Esophagus squamous epithelium (tissue), 5 donors: Measurements from ENCODE around the gene GRIK4. TPM values are rescaled to one million over a fixed set of nuclear protein-coding genes. Genes with fewer than 3 reads are reported as not detected.
"Not testable (repeated sequence)": the region's sequence is repeated elsewhere in the genome, so short reads cannot be mapped to it uniquely, and the experiment has no call there.

Source experiments
- DNase-seq: peaks from one replicate; lab custom pipeline; 2025; lab: John Stamatoyannopoulos, UW
- H3K27ac ChIP-seq, 4 donors: fragments of 200-600 bp; sonication (generic); one replicate each; pipeline ENCODE4 v1.5.1; 2016 to 2019; ENCODE audit warnings: mild to moderate bottlenecking in 1 of 4
- H3K27me3 ChIP-seq, 4 donors: fragments of 200-600 bp; sonication (generic); 1 replicate in 3 of 4; 2 replicates in 1 of 4; pipeline versions ENCODE4 v1.5.1 to v1.6.0; 2017 to 2021; ENCODE audit warnings: antibody characterized with exemption in 1 of 4
- H3K36me3 ChIP-seq, 3 donors: fragments of 200-600 bp; sonication (generic); one replicate each; pipeline ENCODE4 v1.5.1; 2016 to 2019
- H3K4me1 ChIP-seq, 3 donors: fragments of 200-600 bp; sonication (generic); one replicate each; pipeline ENCODE4 v1.5.1; 2017 to 2019
- H3K4me3 ChIP-seq, 4 donors: fragments of 200-600 bp; sonication (generic); 1 replicate in 3 of 4; 2 replicates in 1 of 4; pipeline ENCODE4 v1.5.1; 2016 to 2019; ENCODE audit warnings: mild to moderate bottlenecking in 2 of 4, moderate library complexity in 1 of 4
- H3K9me3 ChIP-seq, 3 donors: fragments of 200-600 bp; sonication (generic); one replicate each; pipeline ENCODE4 v1.5.1; 2016 to 2019
- POLR2A ChIP-seq, 4 donors: fragments of 450-650 bp; IDR thresholded peaks; one replicate each; pipeline ENCODE4 v1.6.1; 2017; ENCODE audit warnings: antibody characterized with exemption in 4 of 4, mild to moderate bottlenecking in 4 of 4, moderate library complexity in 3 of 4
- WGBS, 2 donors: methylation state at CpG; one replicate each; pipeline ENCODE4 v1.1.5; 2018; 5-methylcytosine and 5-hydroxymethylcytosine counted together
- intact Hi-C: fragments of 100-400 bp; cut with DNase I; formaldehyde crosslinking; loops from one replicate; pipeline ENCODE4 v1.15.0; 2022
- total RNA-seq, 4 donors: library from RNA; depleted of rRNA; stranded (reverse); fragments of >200 nt; gene quantifications; one replicate each; pipeline ENCODE4 v1.1.0, GENCODE V29; 2016
- TF ChIP-seq, protein P1 (sequence below), 6 experiments: fragments of 450-650 bp in 4 of 6; fragments of 200-600 bp in 2 of 6; sonication (generic) in 2 of 6; IDR thresholded peaks; one replicate each; pipeline ENCODE4 v1.5.1; 2016 to 2019; ENCODE audit warnings: antibody characterized with exemption in 6 of 6, mild to moderate bottlenecking in 4 of 6, moderate library complexity in 4 of 6
- donor health status: DM: yes; HTN: yes; CAD: no.

GRIK4 gene
- total RNA-seq, 4 donors from 2014 or later: 0.15 to 0.19 TPM; not detected in 2

DNA sequence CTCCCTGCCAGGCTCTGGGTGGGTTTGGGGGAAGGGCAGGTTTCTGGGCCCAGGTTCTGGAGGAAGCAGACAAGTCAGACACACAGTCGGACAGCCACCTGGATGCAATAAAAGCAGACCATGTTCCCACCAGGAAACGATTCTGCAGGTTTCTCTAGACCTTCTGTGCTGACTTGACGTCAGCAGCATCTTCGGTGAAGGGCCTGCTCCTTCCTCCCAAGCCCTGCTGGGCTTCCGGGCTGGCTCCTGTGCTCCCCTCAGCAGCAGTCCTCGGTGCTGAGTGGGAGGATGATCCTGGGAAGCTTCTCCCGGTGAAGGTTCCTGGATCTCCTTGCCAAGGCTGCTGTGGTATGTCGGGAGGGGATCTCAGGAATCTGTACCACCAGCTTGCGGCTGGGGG, 240.0 kb downstream of the GRIK4 start:
- WGBS, 2 donors: 89% methylated on average over 3 of the region's 9 CpGs; no CpG with 5 or more reads in 1 of the 2 donors
- Histone ChIP-seq H3K9me3 (no peaks in the 10 kb centered on the region), H3K4me3 (no peak overlapping the region), H3K4me1 (peaks cover 0 to 35% (median 11%) of the 10 kb centered on the region in 3 donors), H3K27me3 (peaks cover 0 to 9% (median 0%) of the 10 kb centered on the region in 4 donors), H3K36me3 (no peaks in the 10 kb centered on the region), H3K27ac (no peak overlapping the region)
- intact Hi-C loops: no loop called here
- TF ChIP-seq POLR2A (IDR thresholded peaks at IDR 0.05): no peak
- TF ChIP-seq, protein P1, sequence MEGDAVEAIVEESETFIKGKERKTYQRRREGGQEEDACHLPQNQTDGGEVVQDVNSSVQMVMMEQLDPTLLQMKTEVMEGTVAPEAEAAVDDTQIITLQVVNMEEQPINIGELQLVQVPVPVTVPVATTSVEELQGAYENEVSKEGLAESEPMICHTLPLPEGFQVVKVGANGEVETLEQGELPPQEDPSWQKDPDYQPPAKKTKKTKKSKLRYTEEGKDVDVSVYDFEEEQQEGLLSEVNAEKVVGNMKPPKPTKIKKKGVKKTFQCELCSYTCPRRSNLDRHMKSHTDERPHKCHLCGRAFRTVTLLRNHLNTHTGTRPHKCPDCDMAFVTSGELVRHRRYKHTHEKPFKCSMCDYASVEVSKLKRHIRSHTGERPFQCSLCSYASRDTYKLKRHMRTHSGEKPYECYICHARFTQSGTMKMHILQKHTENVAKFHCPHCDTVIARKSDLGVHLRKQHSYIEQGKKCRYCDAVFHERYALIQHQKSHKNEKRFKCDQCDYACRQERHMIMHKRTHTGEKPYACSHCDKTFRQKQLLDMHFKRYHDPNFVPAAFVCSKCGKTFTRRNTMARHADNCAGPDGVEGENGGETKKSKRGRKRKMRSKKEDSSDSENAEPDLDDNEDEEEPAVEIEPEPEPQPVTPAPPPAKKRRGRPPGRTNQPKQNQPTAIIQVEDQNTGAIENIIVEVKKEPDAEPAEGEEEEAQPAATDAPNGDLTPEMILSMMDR (IDR thresholded peaks at IDR 0.05): no peak
- DNase-seq: no peak

DNA sequence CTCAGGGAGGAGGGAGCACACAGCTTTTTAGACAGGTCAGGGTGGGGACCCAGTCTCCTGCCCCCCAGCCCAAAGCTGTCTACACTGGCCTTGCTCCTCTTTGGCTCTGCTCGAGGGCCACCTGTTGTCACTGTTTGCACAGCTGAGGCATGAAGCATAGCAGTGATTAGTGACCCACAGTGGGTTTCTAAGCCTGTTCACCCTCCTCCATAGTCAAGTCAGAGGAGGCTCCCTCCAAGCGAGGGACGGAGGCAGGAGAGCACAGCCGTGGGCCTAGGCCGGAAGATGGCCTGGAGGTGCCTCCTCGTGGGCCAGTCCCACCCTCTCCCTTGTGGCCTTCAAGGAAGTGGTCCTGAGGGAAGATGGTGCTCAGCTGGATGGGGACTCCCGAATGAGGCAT, 241.1 kb downstream of the GRIK4 start:
- peaks cover 0 to 7% (median 0%) of the 10 kb centered on the region in 4 donors for H3K27me3 ChIP-seq
- no peak for TF ChIP-seq POLR2A (IDR thresholded peaks at IDR 0.05)
- TF ChIP-seq, protein P1 (IDR thresholded peaks at IDR 0.05): no peak
- H3K4me1 ChIP-seq: peaks cover 0 to 24% (median 6%) of the 10 kb centered on the region in 3 donors
- no peak for DNase-seq
- H3K27ac ChIP-seq: no peak overlapping the region
- no peak overlapping the region for H3K4me3 ChIP-seq
- H3K36me3 ChIP-seq: no peaks in the 10 kb centered on the region
- intact Hi-C loops: no loop called here
- no peaks in the 10 kb centered on the region for H3K9me3 ChIP-seq
- 20 to 69% methylated on average over 1 to 4 of the region's 7 CpGs for WGBS, 2 donors

DNA sequence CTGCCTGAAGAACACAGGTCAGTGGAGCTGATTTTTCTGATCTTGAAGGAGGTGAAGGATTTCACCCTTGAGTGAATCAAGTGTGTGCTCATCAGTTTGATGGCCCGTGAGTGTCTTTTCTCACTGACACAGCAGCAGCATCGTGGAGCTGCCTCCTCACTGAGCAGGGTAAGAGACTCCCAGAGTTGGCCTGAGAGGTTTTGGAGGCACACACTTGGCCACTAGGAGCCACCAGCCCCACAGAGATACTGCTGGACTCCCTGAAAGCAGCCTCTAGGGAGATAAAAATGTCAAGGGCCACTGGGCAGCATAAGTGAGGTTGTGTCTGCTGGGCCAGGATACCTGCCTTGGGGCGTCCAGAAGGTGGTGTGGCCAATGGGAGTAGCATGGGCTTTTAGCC, 245.4 kb downstream of the GRIK4 start:
- no peak overlapping the region for H3K4me3 ChIP-seq
- H3K27me3 ChIP-seq: peaks cover 0 to under 1% (median 0%) of the 10 kb centered on the region in 4 donors
- no peak overlapping the region for H3K27ac ChIP-seq
- no peaks in the 10 kb centered on the region for H3K9me3 ChIP-seq
- H3K4me1 ChIP-seq: no peaks in the 10 kb centered on the region
- DNase-seq: no peak
- intact Hi-C loops: no loop called here
- WGBS, 2 donors: 100% methylated on average over 1 of the region's 3 CpGs
- H3K36me3 ChIP-seq: no peaks in the 10 kb centered on the region
- TF ChIP-seq POLR2A (IDR thresholded peaks at IDR 0.05): no peak

DNA sequence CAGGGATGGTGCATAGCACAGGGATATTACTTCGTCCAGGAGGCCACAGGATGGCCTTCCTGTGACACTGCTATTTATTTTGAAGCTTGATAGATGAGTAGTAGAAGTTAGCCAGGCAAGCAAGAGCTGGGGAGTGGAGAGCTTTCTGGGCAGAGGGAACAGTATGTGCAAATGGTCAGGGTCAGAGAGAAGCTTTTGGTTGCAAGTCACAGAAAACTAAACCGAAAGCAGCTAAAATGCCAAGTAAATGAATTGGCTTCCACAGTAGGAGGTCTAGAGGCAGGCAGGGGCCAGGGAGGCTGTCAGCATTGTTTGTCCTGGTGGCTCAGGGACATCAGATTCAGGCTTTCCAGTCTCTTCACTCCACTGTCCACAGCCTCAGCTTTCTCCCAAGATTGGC, 247.5 kb downstream of the GRIK4 start:
- no peaks in the 10 kb centered on the region for H3K4me1 ChIP-seq
- H3K27me3 ChIP-seq: no peaks in the 10 kb centered on the region
- intact Hi-C loops: no loop called here
- WGBS, 2 donors: 59 to 66% methylated on average over 2 of the region's 2 CpGs
- no peaks in the 10 kb centered on the region for H3K36me3 ChIP-seq
- no peaks in the 10 kb centered on the region for H3K9me3 ChIP-seq
- no peak overlapping the region for H3K27ac ChIP-seq
- no peak overlapping the region for H3K4me3 ChIP-seq
- TF ChIP-seq, protein P1 (IDR thresholded peaks at IDR 0.05): no peak
- no peak for TF ChIP-seq POLR2A (IDR thresholded peaks at IDR 0.05)
- no peak for DNase-seq

DNA sequence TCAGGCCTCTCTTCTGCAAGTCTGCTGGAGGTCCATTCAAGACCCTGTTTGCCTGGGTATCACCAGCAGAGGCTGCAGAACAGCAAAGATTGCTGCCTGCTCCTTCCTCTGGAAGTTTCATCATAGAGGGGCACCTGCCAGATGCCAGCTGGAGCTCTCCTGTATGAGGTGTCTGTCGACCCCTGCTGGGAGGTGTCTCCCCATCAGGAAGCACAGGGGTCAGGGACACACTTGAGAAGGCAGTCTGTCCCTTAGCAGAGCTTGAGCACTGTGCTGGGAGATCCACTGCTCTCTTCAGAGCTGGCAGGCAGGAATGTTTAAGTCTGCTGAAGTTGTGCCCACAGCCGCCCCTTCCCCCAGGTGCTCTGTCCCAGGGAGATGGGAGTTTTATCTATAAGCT, 254.2 kb downstream of the GRIK4 start:
- WGBS, 2 donors: no CpG with 5 or more reads among the region's 2 CpGs
- H3K27ac ChIP-seq, H3K4me3 ChIP-seq, H3K9me3 ChIP-seq, DNase-seq, H3K4me1 ChIP-seq, H3K36me3 ChIP-seq, intact Hi-C loops: not testable (repeated sequence)
- peaks cover 0 to 12% (median 0%) of the 10 kb centered on the region in 4 donors for H3K27me3 ChIP-seq

DNA sequence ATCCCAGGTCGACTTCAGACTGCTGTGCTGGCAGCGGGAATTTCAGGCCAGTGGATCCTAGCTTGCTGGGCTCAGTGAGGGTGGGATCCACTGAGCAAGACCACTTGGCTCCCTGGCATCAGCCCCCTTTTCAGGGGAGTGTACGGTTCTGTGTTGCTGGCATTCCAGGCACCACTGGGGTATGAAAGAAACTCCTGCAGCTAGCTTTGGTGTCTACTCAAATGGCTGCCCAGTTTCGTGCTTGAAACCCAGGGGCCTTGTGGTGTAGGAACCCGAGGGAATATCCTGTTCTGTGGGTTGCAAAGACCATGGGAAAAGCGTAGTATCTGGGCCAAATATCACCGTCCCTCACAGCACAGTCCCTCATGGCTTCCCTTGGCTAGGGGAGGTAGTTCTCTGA, 254.8 kb downstream of the GRIK4 start:
- Histone ChIP-seq H3K27me3 (peaks cover 0 to 12% (median 0%) of the 10 kb centered on the region in 4 donors), H3K9me3 (peaks cover 0 to 7% (median 0%) of the 10 kb centered on the region in 3 donors), H3K4me1 (no peaks in the 10 kb centered on the region), H3K36me3 (no peaks in the 10 kb centered on the region), H3K4me3 (no peak overlapping the region), H3K27ac (no peak overlapping the region)
- DNase-seq: no peak
- 54 to 82% methylated on average over 2 to 3 of the region's 7 CpGs for WGBS, 2 donors
- TF ChIP-seq POLR2A (IDR thresholded peaks at IDR 0.05): no peak
- TF ChIP-seq, protein P1 (IDR thresholded peaks at IDR 0.05): no peak
- intact Hi-C loops: no loop called here
